PFSK-1 (cell line): ENCODE measurements around the gene SULF2.

Experiments
- POLR2AphosphoS5 ChIP-seq: IDR thresholded peaks from 2 replicates; pipeline ENCODE4 v1.6.1; 2012; ENCODE audit warnings: low read depth, mild to moderate bottlenecking, control low read depth, low read length, moderate library complexity
- REST ChIP-seq, 2 experiments: IDR thresholded peaks; 2 replicates each; pipeline versions ENCODE4 v1.6.1 to v1.8.0; 2011 to 2012; ENCODE audit warnings: low read depth in 2 of 2, low read length in 2 of 2, control low read depth in 1 of 2, inconsistent platforms in 1 of 2, mild to moderate bottlenecking in 1 of 2, moderate library complexity in 1 of 2; ENCODE audit not compliant: insufficient read depth in 1 of 2
- SIN3A ChIP-seq: IDR thresholded peaks from 2 replicates; pipeline ENCODE4 v1.6.1; 2012; ENCODE audit warnings: mild to moderate bottlenecking, low read length, moderate library complexity, borderline replicate concordance; ENCODE audit not compliant: insufficient read depth
- TAF1 ChIP-seq: IDR thresholded peaks from 2 replicates; pipeline ENCODE4 v1.6.1; 2012; ENCODE audit warnings: low read length, control low read depth, borderline replicate concordance; ENCODE audit not compliant: insufficient read depth

DNA sequence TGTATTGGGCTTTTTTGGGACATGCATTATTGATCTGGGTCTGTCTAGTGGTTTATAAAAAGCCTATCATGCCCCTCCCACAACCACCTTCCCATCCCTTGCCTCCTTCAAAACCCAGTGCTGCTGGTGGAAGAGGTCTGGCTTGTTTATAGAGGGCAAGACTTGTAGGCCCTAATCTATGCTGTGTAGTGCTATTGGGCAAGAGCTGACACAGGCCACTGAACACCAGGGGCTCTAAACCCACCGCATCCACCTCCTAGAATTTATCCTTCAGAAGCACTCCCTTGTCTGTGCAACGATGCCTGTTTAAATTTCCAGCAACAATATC, 30.9 kb downstream of the SULF2 start:
- TF ChIP-seq POLR2AphosphoS5 = no peak
- TF ChIP-seq REST (IDR thresholded peaks at IDR 0.05; ENCODE audit: insufficient read depth in 1 of 2, low read depth in 2 of 2, low read length in 2 of 2) = no peak
- TF ChIP-seq TAF1 = no peak
- TF ChIP-seq SIN3A = no peak
